ENCODE data around the gene E2F8.
"Not testable (repeated sequence)": the region's sequence is repeated elsewhere in the genome, so short reads cannot be mapped to it uniquely, and the experiment has no call there.

Gene E2F8

DNA sequence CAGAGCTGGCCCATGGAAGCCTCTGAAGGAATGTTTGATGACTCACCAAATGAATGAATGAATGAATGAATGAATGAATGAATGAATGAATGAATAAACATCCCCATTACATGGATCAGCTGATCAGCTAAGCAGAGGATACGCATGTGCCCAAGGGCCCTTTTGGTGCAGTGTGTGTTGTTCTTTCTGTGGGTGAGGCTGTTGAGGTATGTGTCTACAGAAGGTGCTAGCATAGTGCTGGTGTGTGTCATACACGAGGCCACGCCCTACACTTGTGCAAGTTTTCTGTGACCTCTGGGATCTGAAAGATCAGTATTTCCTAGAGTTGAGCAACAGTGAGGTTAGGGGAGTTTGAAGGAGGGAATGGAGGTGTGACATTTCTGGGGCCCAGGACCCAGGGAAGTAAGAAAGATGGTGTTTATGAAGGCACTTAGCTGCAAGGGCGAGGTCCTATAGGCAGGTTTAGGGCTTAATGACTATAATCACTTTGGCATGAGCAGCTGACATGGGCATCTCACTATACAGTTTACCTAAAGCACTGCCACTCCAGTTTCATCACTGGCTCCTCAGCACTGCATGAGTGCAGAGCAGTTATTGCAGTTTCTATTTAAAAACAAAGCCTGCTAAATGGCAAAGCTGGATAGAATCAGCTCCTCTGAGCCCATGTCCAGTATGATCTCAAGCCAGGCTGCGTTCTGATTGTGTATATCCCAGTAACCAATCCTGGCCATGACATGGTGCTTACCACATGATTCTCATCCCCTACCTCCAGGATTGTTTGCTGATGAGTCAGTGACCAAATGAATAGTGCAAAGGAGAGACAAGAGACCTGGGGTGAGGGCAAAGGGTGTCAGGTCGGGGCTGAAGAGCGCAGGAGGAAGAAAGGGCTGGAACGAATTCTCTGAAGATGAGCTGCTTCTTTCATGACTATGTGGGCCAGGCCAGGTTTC lies 36.4 kb upstream of the E2F8 start:
- H3K4me1 ChIP-seq (ENCODE audit: control insufficient read depth in 5 of 5, insufficient read depth in 5 of 5, low read length in 5 of 5) = peaks cover 0 to 2% (median 0%) of the 10 kb centered on the region in 5 donors
- H3K27me3 ChIP-seq (ENCODE audit: control insufficient read depth in 5 of 5, insufficient read depth in 4 of 5, low read length in 5 of 5) = no peaks in the 10 kb centered on the region
- no peak overlapping the region for H3K9ac ChIP-seq (ENCODE audit: low read length in 5 of 5)
- no peak overlapping the region for H3K27ac ChIP-seq (ENCODE audit: low read depth, low read length)
- no peaks in the 10 kb centered on the region for H3K36me3 ChIP-seq (ENCODE audit: control insufficient read depth in 5 of 5, insufficient read depth in 5 of 5, low read length in 5 of 5)
- no peaks in the 10 kb centered on the region for H3K9me3 ChIP-seq (ENCODE audit: control insufficient read depth in 5 of 5, low read length in 5 of 5)
- H3K4me3 ChIP-seq (ENCODE audit: low read depth in 1 of 5, low read length in 5 of 5) = no peak overlapping the region

DNA sequence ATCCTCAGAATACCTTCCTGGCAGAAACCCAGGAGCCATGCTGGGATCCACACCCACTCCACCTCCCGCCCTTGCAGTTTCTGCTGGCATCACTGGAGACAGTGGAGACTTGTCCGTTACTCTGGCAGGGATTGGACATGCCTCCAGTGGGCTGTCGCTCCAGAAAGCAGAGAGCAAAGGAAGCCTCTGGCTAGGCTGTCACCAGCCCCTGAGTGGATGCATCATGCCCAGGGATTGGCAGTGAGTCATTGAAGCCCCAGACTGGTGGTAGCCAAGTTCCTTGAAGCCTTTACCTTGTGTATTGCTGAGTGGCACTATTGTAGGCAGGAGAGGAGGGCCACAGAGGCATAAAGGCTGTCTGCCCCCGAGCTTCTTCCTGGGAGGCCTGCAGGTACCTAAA lies 34.8 kb upstream of the E2F8 start:
- Histone ChIP-seq H3K4me1 (ENCODE audit: control insufficient read depth in 5 of 5, insufficient read depth in 5 of 5, low read length in 5 of 5) (no peaks in the 10 kb centered on the region), H3K27ac (ENCODE audit: low read depth, low read length) (no peak overlapping the region), H3K9ac (ENCODE audit: low read length in 5 of 5) (no peak overlapping the region), H3K27me3 (ENCODE audit: control insufficient read depth in 5 of 5, insufficient read depth in 4 of 5, low read length in 5 of 5) (no peaks in the 10 kb centered on the region), H3K36me3 (ENCODE audit: control insufficient read depth in 5 of 5, insufficient read depth in 5 of 5, low read length in 5 of 5) (no peaks in the 10 kb centered on the region), H3K9me3 (ENCODE audit: control insufficient read depth in 5 of 5, low read length in 5 of 5) (no peaks in the 10 kb centered on the region), H3K4me3 (ENCODE audit: low read depth in 1 of 5, low read length in 5 of 5) (no peak overlapping the region)

DNA sequence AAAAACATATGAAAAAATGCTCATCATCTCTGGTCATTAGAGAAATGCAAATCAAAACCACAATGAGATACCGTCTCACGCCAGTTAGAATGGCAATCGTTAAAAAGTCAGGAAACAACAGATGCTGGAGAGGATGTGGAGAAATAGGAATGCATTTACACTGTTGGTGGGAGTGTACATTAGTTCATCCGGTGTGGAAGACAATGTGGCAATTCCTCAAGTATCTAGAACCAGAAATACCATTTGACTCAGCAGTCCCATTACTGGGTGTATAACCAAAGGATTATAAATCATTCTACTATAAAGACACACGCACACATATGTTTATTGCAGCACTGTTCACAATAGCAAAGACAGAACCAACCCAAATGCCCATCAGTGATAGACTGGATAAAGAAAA lies 32.5 kb upstream of the E2F8 start:
- H3K4me1 ChIP-seq (ENCODE audit: control insufficient read depth in 5 of 5, insufficient read depth in 5 of 5, low read length in 5 of 5); H3K36me3 ChIP-seq (ENCODE audit: control insufficient read depth in 5 of 5, insufficient read depth in 5 of 5, low read length in 5 of 5); H3K9me3 ChIP-seq (ENCODE audit: control insufficient read depth in 5 of 5, low read length in 5 of 5); H3K27me3 ChIP-seq (ENCODE audit: control insufficient read depth in 5 of 5, insufficient read depth in 4 of 5, low read length in 5 of 5); H3K9ac ChIP-seq (ENCODE audit: low read length in 5 of 5); H3K4me3 ChIP-seq (ENCODE audit: low read depth in 1 of 5, low read length in 5 of 5); H3K27ac ChIP-seq (ENCODE audit: low read depth, low read length): not testable (repeated sequence)

DNA sequence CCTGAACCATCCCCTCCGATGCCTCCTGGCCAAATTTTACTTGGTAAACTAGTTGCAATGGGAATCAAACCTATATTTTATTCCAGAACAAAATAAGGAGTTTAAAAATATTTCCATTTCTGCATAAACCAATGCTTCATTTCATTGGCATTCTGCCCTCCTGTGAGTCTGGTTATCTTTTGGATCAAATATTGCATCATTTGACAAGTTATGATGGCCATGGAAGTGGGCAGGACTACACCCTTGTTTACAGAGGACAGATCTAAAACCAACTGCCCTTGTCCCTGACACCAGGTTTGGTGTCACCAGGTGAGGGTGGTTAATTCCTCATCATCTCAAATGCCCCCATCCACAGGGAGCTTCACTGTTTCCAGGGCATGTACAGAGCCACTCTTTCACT lies 28.2 kb upstream of the E2F8 start:
- Histone ChIP-seq H3K9me3 (ENCODE audit: control insufficient read depth in 5 of 5, low read length in 5 of 5) (peaks cover 0 to 2% (median 0%) of the 10 kb centered on the region in 5 donors), H3K4me1 (ENCODE audit: control insufficient read depth in 5 of 5, insufficient read depth in 5 of 5, low read length in 5 of 5) (no peaks in the 10 kb centered on the region), H3K27ac (ENCODE audit: low read depth, low read length) (no peak overlapping the region), H3K9ac (ENCODE audit: low read length in 5 of 5) (no peak overlapping the region), H3K36me3 (ENCODE audit: control insufficient read depth in 5 of 5, insufficient read depth in 5 of 5, low read length in 5 of 5) (no peaks in the 10 kb centered on the region), H3K4me3 (ENCODE audit: low read depth in 1 of 5, low read length in 5 of 5) (no peak overlapping the region), H3K27me3 (ENCODE audit: control insufficient read depth in 5 of 5, insufficient read depth in 4 of 5, low read length in 5 of 5) (peaks cover 0 to 5% (median 2%) of the 10 kb centered on the region in 5 donors)

DNA sequence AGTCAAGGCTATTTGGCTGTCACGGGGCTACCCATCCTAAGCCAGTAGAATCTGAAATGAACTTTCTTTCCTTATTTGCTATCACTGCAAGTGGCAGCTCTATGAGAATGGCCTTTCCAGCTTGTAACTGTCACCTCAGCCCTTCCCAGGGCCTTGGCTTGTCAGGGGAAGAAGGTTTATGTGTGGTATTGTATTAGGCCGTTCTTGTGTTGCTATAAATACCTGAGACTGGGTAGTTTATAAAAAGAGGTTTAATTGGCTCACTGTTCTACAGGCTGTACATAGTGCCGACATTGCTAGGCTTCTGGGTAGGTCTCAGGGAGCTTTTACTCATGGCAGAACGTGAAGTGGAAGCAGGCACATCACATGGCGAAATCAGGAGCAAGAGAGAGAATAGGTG lies 26.8 kb upstream of the E2F8 start:
- H3K36me3 ChIP-seq (ENCODE audit: control insufficient read depth in 5 of 5, insufficient read depth in 5 of 5, low read length in 5 of 5) = no peaks in the 10 kb centered on the region
- no peak overlapping the region for H3K4me3 ChIP-seq (ENCODE audit: low read depth in 1 of 5, low read length in 5 of 5)
- H3K27me3 ChIP-seq (ENCODE audit: control insufficient read depth in 5 of 5, insufficient read depth in 4 of 5, low read length in 5 of 5) = peaks cover 0 to 5% (median 2%) of the 10 kb centered on the region in 5 donors
- no peaks in the 10 kb centered on the region for H3K4me1 ChIP-seq (ENCODE audit: control insufficient read depth in 5 of 5, insufficient read depth in 5 of 5, low read length in 5 of 5)
- H3K27ac ChIP-seq (ENCODE audit: low read depth, low read length) = no peak overlapping the region
- H3K9me3 ChIP-seq (ENCODE audit: control insufficient read depth in 5 of 5, low read length in 5 of 5) = peaks cover 0 to 2% (median 0%) of the 10 kb centered on the region in 5 donors
- no peak overlapping the region for H3K9ac ChIP-seq (ENCODE audit: low read length in 5 of 5)

DNA sequence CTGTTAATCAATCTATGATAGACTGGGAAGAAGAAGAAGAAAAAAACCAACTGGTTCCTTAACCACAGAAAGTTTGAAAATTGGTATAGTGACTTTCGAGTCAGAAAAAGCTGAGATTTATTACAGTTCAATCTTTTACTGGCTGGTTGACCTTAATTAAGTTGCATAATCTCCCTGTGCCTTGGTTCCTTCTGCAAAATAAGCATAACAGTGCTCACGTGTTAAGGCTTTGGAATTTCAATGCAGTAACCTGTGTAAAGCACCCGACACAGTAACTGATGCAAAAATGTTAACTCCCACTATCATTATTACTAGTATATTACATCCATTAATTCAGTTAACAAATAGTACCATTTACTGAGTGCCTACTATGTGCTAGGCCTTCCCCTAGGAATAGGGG lies 22.6 kb upstream of the E2F8 start:
- Histone ChIP-seq H3K36me3 (ENCODE audit: control insufficient read depth in 5 of 5, insufficient read depth in 5 of 5, low read length in 5 of 5) (no peaks in the 10 kb centered on the region), H3K27ac (ENCODE audit: low read depth, low read length) (no peak overlapping the region), H3K9ac (ENCODE audit: low read length in 5 of 5) (no peak overlapping the region), H3K9me3 (ENCODE audit: control insufficient read depth in 5 of 5, low read length in 5 of 5) (no peaks in the 10 kb centered on the region), H3K27me3 (ENCODE audit: control insufficient read depth in 5 of 5, insufficient read depth in 4 of 5, low read length in 5 of 5) (peaks cover 0 to 6% (median 0%) of the 10 kb centered on the region in 5 donors), H3K4me1 (ENCODE audit: control insufficient read depth in 5 of 5, insufficient read depth in 5 of 5, low read length in 5 of 5) (peaks cover 0 to 2% (median 0%) of the 10 kb centered on the region in 5 donors), H3K4me3 (ENCODE audit: low read depth in 1 of 5, low read length in 5 of 5) (no peak overlapping the region)

DNA sequence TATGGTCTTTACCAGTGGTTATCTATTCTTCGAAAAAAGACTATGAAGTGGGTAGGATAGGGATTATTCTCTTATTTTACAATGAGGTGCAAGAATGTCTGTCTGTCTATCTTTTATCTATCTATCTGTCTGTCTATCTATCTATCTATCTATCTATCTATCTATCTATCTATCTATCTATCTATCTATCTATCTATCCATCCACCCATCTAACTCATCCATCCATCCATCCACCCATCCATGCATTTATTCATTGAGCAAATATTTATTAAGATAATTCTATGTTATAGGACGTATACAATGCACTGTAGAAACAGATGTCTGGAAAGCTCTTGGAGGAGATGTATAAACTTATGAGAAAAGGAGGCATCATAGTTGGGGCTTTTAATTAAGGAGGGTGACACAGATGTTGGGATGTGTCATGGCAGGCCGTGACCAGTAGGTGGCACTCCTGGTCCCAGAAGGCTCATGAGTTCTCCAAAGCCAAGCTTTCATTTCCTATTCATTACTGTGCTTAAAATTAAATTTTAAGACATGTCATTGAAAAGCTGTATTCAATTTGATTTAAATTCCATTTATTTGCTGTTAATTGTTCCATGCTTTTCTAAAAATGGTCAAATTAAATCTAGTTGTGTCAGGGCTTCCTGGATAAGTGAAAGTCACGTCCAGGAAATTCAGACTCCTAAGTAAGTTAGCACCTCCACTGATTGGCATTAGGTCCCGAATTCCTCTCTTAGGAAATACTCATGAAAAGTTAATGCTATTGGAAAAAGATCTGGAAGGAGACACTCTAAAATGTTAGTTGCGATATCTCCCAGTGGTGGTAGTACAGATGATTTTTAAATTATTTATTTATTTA lies 19.0 kb upstream of the E2F8 start:
- Histone ChIP-seq H3K36me3 (ENCODE audit: control insufficient read depth in 5 of 5, insufficient read depth in 5 of 5, low read length in 5 of 5) (no peaks in the 10 kb centered on the region), H3K4me1 (ENCODE audit: control insufficient read depth in 5 of 5, insufficient read depth in 5 of 5, low read length in 5 of 5) (peaks cover 0 to 2% (median 0%) of the 10 kb centered on the region in 5 donors), H3K27ac (ENCODE audit: low read depth, low read length) (no peak overlapping the region), H3K27me3 (ENCODE audit: control insufficient read depth in 5 of 5, insufficient read depth in 4 of 5, low read length in 5 of 5) (peaks cover 0 to 3% (median 0%) of the 10 kb centered on the region in 5 donors), H3K4me3 (ENCODE audit: low read depth in 1 of 5, low read length in 5 of 5) (peak overlapping the region in 3 of 5 donors; percentile 16 to 55 (median 42)), H3K9me3 (ENCODE audit: control insufficient read depth in 5 of 5, low read length in 5 of 5) (no peaks in the 10 kb centered on the region), H3K9ac (ENCODE audit: low read length in 5 of 5) (no peak overlapping the region)

DNA sequence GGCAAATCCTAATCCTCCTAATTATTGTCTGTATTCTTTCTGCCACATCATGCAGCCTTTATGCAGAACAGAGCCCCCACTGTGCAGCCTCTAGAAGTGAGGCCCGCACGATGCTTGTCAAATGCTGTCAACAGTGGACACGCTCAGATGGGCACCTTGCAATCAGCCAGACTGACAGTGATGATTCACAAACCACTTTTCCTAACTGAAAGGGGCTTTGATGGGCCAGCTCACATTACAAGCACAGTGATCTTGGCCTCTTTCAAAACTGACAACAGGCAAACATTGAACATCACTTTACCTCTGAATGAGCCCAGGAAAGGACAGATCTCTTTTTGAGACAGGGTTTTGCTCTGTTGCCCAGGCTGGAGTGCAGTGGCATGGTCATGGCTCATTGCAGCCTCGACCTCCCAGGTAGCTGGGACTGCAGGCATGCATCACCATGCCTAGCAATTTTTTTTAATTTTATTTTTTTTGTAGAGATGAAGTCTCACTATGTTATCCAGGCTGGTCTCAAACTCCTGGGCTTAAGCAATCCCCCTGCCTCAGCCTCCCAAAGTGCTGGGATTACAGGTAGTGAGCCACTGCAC lies 18.0 kb upstream of the E2F8 start:
- H3K9ac ChIP-seq (ENCODE audit: low read length in 5 of 5) = no peak overlapping the region
- peaks cover 0 to 3% (median 0%) of the 10 kb centered on the region in 5 donors for H3K27me3 ChIP-seq (ENCODE audit: control insufficient read depth in 5 of 5, insufficient read depth in 4 of 5, low read length in 5 of 5)
- no peaks in the 10 kb centered on the region for H3K36me3 ChIP-seq (ENCODE audit: control insufficient read depth in 5 of 5, insufficient read depth in 5 of 5, low read length in 5 of 5)
- no peak overlapping the region for H3K4me3 ChIP-seq (ENCODE audit: low read depth in 1 of 5, low read length in 5 of 5)
- H3K4me1 ChIP-seq (ENCODE audit: control insufficient read depth in 5 of 5, insufficient read depth in 5 of 5, low read length in 5 of 5) = peaks cover 0 to 2% (median 0%) of the 10 kb centered on the region in 5 donors
- H3K27ac ChIP-seq (ENCODE audit: low read depth, low read length) = no peak overlapping the region
- H3K9me3 ChIP-seq (ENCODE audit: control insufficient read depth in 5 of 5, low read length in 5 of 5) = no peaks in the 10 kb centered on the region

DNA sequence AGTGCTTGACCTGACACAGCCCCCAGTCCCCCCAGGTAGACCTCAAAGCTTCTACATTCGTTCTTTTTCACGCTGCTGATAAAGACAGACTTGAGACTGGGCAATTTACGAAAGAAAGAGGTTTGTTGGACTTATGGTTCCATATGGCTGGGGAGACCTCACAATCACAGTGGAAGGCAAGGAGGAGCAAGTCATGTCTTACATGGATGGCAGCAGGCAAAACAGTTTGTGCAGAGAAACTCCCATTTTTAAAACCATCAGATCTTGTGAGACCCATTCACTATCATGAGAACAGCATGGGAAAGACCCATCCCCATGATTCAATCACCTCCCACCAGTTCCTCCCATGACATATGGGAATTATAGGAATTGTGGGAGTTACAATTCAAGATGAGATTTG lies 13.7 kb upstream of the E2F8 start:
- not testable (repeated sequence) for H3K9me3 ChIP-seq (ENCODE audit: control insufficient read depth in 5 of 5, low read length in 5 of 5); H3K4me3 ChIP-seq (ENCODE audit: low read depth in 1 of 5, low read length in 5 of 5); H3K27me3 ChIP-seq (ENCODE audit: control insufficient read depth in 5 of 5, insufficient read depth in 4 of 5, low read length in 5 of 5); H3K27ac ChIP-seq (ENCODE audit: low read depth, low read length); H3K36me3 ChIP-seq (ENCODE audit: control insufficient read depth in 5 of 5, insufficient read depth in 5 of 5, low read length in 5 of 5); H3K9ac ChIP-seq (ENCODE audit: low read length in 5 of 5); H3K4me1 ChIP-seq (ENCODE audit: control insufficient read depth in 5 of 5, insufficient read depth in 5 of 5, low read length in 5 of 5)
